H9 (cell line): Measurements from ENCODE around the gene TMEM117. TPM values are rescaled to one million over a fixed set of nuclear protein-coding genes. Genes with fewer than 3 reads are reported as not detected.

Experiments
- DNase-seq: peaks from one replicate; pipeline ENCODE4 v3.0.0-alpha.2; 2017
- H2AFZ ChIP-seq: one replicate; pipeline ENCODE4 v1.6.1; 2013; ENCODE audit warnings: mild to moderate bottlenecking, low read length, control low read depth, moderate library complexity
- H2AK5ac ChIP-seq: 2 replicates; pipeline ENCODE4 v1.6.1; 2013; ENCODE audit warnings: low read length, control low read depth, mixed read lengths; ENCODE audit not compliant: insufficient read length
- H2BK120ac ChIP-seq: one replicate; pipeline ENCODE4 v1.6.1; 2013; ENCODE audit warnings: low read depth, mild to moderate bottlenecking, low read length, control low read depth, inconsistent platforms; ENCODE audit not compliant: poor library complexity, severe bottlenecking
- H2BK12ac ChIP-seq: 2 replicates; pipeline ENCODE4 v1.6.1; 2013; ENCODE audit warnings: low read length, control low read depth, mixed read lengths, low read depth; ENCODE audit not compliant: insufficient read length
- H2BK15ac ChIP-seq: 2 replicates; pipeline ENCODE4 v1.6.1; 2013; ENCODE audit warnings: low read depth, low read length, control low read depth
- H2BK20ac ChIP-seq: one replicate; pipeline ENCODE4 v1.6.1; 2013; ENCODE audit warnings: low read depth, mild to moderate bottlenecking, low read length, control low read depth, inconsistent platforms; ENCODE audit not compliant: poor library complexity, severe bottlenecking
- H2BK5ac ChIP-seq: 2 replicates; pipeline ENCODE4 v1.6.1; 2013; ENCODE audit warnings: low read length, control low read depth, mixed read lengths; ENCODE audit not compliant: insufficient read length
- H3K14ac ChIP-seq: 2 replicates; pipeline ENCODE4 v1.6.1; 2013; ENCODE audit warnings: low read length, control low read depth; ENCODE audit not compliant: insufficient read depth
- H3K18ac ChIP-seq: 2 replicates; pipeline ENCODE4 v1.6.1; 2013; ENCODE audit warnings: low read depth, mild to moderate bottlenecking, mixed read lengths, low read length, control low read depth; ENCODE audit not compliant: insufficient read length
- H3K23ac ChIP-seq: 2 replicates; pipeline ENCODE4 v1.6.1; 2013; ENCODE audit warnings: low read length, control low read depth, mixed read lengths, low read depth; ENCODE audit not compliant: insufficient read length
- H3K23me2 ChIP-seq: 2 replicates; pipeline ENCODE4 v1.6.1; 2013; ENCODE audit warnings: low read depth, mild to moderate bottlenecking, mixed read lengths, low read length, control low read depth; ENCODE audit not compliant: insufficient read length, poor library complexity, severe bottlenecking
- H3K27ac ChIP-seq: 2 replicates; pipeline ENCODE4 v1.5.1; 2013; ENCODE audit warnings: low read length, control low read depth, mixed read lengths, low read depth; ENCODE audit not compliant: insufficient read length
- H3K27me3 ChIP-seq: 2 replicates; pipeline ENCODE4 v1.6.1; 2013; ENCODE audit warnings: low read length, control low read depth, inconsistent platforms; ENCODE audit not compliant: insufficient read depth
- H3K4ac ChIP-seq: 2 replicates; pipeline ENCODE4 v1.6.1; 2013; ENCODE audit warnings: low read depth, mild to moderate bottlenecking, control low read depth, inconsistent platforms, low read length, moderate library complexity
- H3K4me1 ChIP-seq: 2 replicates; pipeline ENCODE4 v1.6.1; 2013; ENCODE audit warnings: low read length, control low read depth, inconsistent platforms; ENCODE audit not compliant: insufficient read depth
- H3K4me2 ChIP-seq: 2 replicates; pipeline ENCODE4 v1.6.1; 2013; ENCODE audit warnings: low read length, control low read depth, mixed read lengths; ENCODE audit not compliant: insufficient read length, insufficient read depth
- H3K56ac ChIP-seq: 2 replicates; pipeline ENCODE4 v1.6.1; 2013; ENCODE audit warnings: low read depth, mild to moderate bottlenecking, mixed read lengths, low read length, control low read depth; ENCODE audit not compliant: insufficient read length
- H3K79me1 ChIP-seq: 2 replicates; pipeline ENCODE4 v1.6.1; 2013; ENCODE audit warnings: low read depth, mild to moderate bottlenecking, moderate library complexity, low read length, control low read depth, inconsistent platforms; ENCODE audit not compliant: insufficient read depth, poor library complexity, severe bottlenecking
- H3K79me2 ChIP-seq: 2 replicates; pipeline ENCODE4 v1.6.1; 2013; ENCODE audit warnings: low read length, control low read depth, inconsistent platforms; ENCODE audit not compliant: insufficient read depth
- H3K9ac ChIP-seq: 2 replicates; pipeline ENCODE4 v1.6.1; 2013; ENCODE audit warnings: low read length, control low read depth, mixed read lengths; ENCODE audit not compliant: insufficient read length; ENCODE audit errors: extremely low read depth
- H3K9me3 ChIP-seq: one replicate; pipeline ENCODE4 v1.6.1; 2013; ENCODE audit warnings: low read depth, low read length, inconsistent platforms; ENCODE audit not compliant: control insufficient read depth
- H3T11ph ChIP-seq: one replicate; pipeline ENCODE4 v1.6.1; 2013; ENCODE audit warnings: mild to moderate bottlenecking, low read length, control low read depth, inconsistent platforms
- H4K20me1 ChIP-seq: one replicate; pipeline ENCODE4 v1.6.1; 2013; ENCODE audit not compliant: control insufficient read depth, insufficient read length, insufficient read depth
- H4K5ac ChIP-seq: 2 replicates; pipeline ENCODE4 v1.6.1; 2013; ENCODE audit warnings: low read depth, mild to moderate bottlenecking, mixed read lengths, low read length, control low read depth; ENCODE audit not compliant: insufficient read length
- H4K8ac ChIP-seq: replicated peaks from 2 replicates; pipeline ENCODE4 v1.6.1; 2013; ENCODE audit warnings: low read length, control low read depth, mixed read lengths, low read depth; ENCODE audit not compliant: insufficient read length
- H4K91ac ChIP-seq: 2 replicates; pipeline ENCODE4 v1.6.1; 2013; ENCODE audit warnings: low read depth, mild to moderate bottlenecking, moderate library complexity, mixed read lengths, low read length, control low read depth; ENCODE audit not compliant: insufficient read length
- H3K27ac Mint-ChIP-seq, 3 experiments: 2 replicates in 2 of 3; 3 replicates in 1 of 3; pipeline ENCODE4 v1.8.0; 2020 to 2021; ENCODE audit warnings: mixed read lengths in 3 of 3, mild to moderate bottlenecking in 1 of 3, moderate library complexity in 1 of 3
- H3K27me3 Mint-ChIP-seq: 2 replicates; pipeline ENCODE4 v1.8.0; 2021; ENCODE audit warnings: low read depth, mild to moderate bottlenecking, moderate library complexity, mixed read lengths
- H3K36me3 Mint-ChIP-seq, 3 experiments: 2 replicates in 2 of 3; 3 replicates in 1 of 3; pipeline ENCODE4 v1.8.0; 2020 to 2021; ENCODE audit warnings: low read depth in 3 of 3, mixed read lengths in 3 of 3; ENCODE audit not compliant: insufficient read depth in 1 of 3
- H3K4me1 Mint-ChIP-seq, 2 experiments: 2 replicates each; pipeline ENCODE4 v1.8.0; 2020; ENCODE audit warnings: mixed read lengths in 2 of 2
- H3K4me3 Mint-ChIP-seq, 2 experiments: 2 replicates in 1 of 2; 3 replicates in 1 of 2; pipeline ENCODE4 v1.8.0; 2020 to 2021; ENCODE audit warnings: mild to moderate bottlenecking in 2 of 2, mixed read lengths in 2 of 2, moderate library complexity in 1 of 2
- H3K9me3 Mint-ChIP-seq, 2 experiments: 2 replicates in 1 of 2; 3 replicates in 1 of 2; pipeline ENCODE4 v1.8.0; 2020; ENCODE audit warnings: mild to moderate bottlenecking in 2 of 2, mixed read lengths in 2 of 2, moderate library complexity in 1 of 2
- CTCF ChIP-seq: fragments of 200-600 bp; sonication (generic); conservative IDR thresholded peaks from 3 replicates; pipeline ENCODE4 v1.8.0; 2021; ENCODE audit warnings: antibody characterized with exemption, mild to moderate bottlenecking
- WGBS: extraction: QIAGEN DNeasy Blood & Tissue Kit; methylation state at CpG from one replicate; pipeline ENCODE4 v1.1.7; 2013; ENCODE audit warnings: missing lambda C conversion rate, low lambda C conversion rate, mixed read lengths; ENCODE audit not compliant: insufficient read length; ENCODE audit errors: extremely low coverage; 5-methylcytosine and 5-hydroxymethylcytosine counted together
- total RNA-seq: library from RNA; stranded (reverse); gene quantifications from 2 replicates; pipeline ENCODE4 v1.2.1, GENCODE V29; 2021

The TMEM117 gene
- total RNA-seq, 1 experiment from 2014 or later, result 1.7 TPM

DNA sequence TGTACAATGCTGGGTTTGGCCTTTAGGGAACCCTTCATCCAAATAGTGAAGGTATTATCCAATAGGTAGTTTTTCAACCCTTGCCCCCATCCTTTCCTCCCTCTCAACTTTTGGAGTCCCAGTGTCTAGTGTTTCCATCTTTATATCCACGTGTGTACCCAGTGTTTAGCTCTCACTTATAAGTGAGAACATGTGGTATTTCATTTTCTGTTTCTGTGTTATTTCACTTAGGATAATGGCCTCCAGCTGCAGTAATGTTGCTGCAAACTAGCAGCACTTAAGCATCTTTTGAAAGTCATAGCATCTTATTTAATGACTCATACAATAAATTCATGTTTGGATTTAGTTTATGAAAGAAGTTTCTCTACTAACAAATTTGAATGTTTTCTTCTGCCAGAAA, 597.8 kb downstream of the TMEM117 start:
- Histone ChIP-seq H3K79me2 (no peaks in the 10 kb centered on the region), H3K23me2 (no peaks in the 10 kb centered on the region), H4K20me1 (no peaks in the 10 kb centered on the region), H3K23ac (no peak overlapping the region), H4K91ac (no peak overlapping the region), H4K8ac (no peak overlapping the region), H3T11ph (no peak overlapping the region), H2BK120ac (no peak overlapping the region), H3K56ac (no peak overlapping the region), H3K18ac (no peak overlapping the region), H2BK15ac (no peak overlapping the region), H3K4me1 (peaks cover 7% of the 10 kb centered on the region; the same call in 1 of the 2 replicates), H2AK5ac (no peak overlapping the region), H3K14ac (no peak overlapping the region), H2BK12ac (no peak overlapping the region), H3K4me2 (no peak overlapping the region), H2AFZ (no peak overlapping the region), H3K4ac (no peak overlapping the region), H3K9me3 (no peaks in the 10 kb centered on the region), H3K79me1 (no peaks in the 10 kb centered on the region), H4K5ac (no peak overlapping the region), H3K27me3 (no peaks in the 10 kb centered on the region), H3K27ac (no peak overlapping the region), H3K9ac (no peak overlapping the region), H2BK5ac (no peak overlapping the region), H2BK20ac (no peak overlapping the region)
- TF ChIP-seq CTCF, result no peak
- peaks cover 0 to 3% (median 1%) of the 10 kb centered on the region in 3 experiments; a peak in 4 of 7 replicates for H3K36me3 Mint-ChIP-seq
- peaks cover 0 to 2% of the 10 kb centered on the region in 2 experiments; a peak in 1 of 4 replicates for H3K4me1 Mint-ChIP-seq
- peaks cover 0 to 3% of the 10 kb centered on the region in 2 experiments; a peak in 1 of 5 replicates for H3K9me3 Mint-ChIP-seq
- H3K27me3 Mint-ChIP-seq, result no peaks in the 10 kb centered on the region; the same call in 1 of the 2 replicates
- no peak overlapping the region for H3K27ac Mint-ChIP-seq
- DNase-seq, result no peak
- no peak overlapping the region for H3K4me3 Mint-ChIP-seq
- no CpG with 5 or more reads among the region's 1 CpG for WGBS
